WTC11 (cell line): ENCODE measurements around the gene AVPI1. TPM values are rescaled to one million over a fixed set of nuclear protein-coding genes. Genes with fewer than 3 reads are reported as not detected.

Experiments
- ATAC-seq: fragments of 200-7000 bp; cut with Tn5 transposase; 2 replicates; pipeline ENCODE4 v1.10.0; 2021; ENCODE audit warnings: mild to moderate bottlenecking, moderate library complexity
- CTCF ChIA-PET: fragments of 300-600 bp; sonication (Branson Sonifier 250); formaldehyde crosslinking; loops from one replicate; lab custom pipeline; 2021; ENCODE audit warnings: antibody characterized with exemption; lab: Charles Lee
- POLR2A ChIA-PET: fragments of 350-600 bp; sonication (Branson Sonifier 250); formaldehyde crosslinking; loops from one replicate; lab custom pipeline; 2021; ENCODE audit warnings: antibody characterized with exemption; lab: Charles Lee
- DNase-seq: peaks from one replicate; pipeline ENCODE4 v3.0.0; 2021; ENCODE audit warnings: low spot score
- H3K27ac Mint-ChIP-seq: 2 replicates; pipeline ENCODE4 v1.8.0; 2021; ENCODE audit warnings: mixed read lengths
- H3K27me3 Mint-ChIP-seq: 2 replicates; pipeline ENCODE4 v1.8.0; 2021; ENCODE audit warnings: low read depth, mild to moderate bottlenecking, moderate library complexity, mixed read lengths
- H3K36me3 Mint-ChIP-seq: 2 replicates; pipeline ENCODE4 v1.8.0; 2021; ENCODE audit warnings: mixed read lengths
- H3K4me1 Mint-ChIP-seq: 2 replicates; pipeline ENCODE4 v1.8.0; 2022; ENCODE audit warnings: mixed read lengths
- H3K4me3 Mint-ChIP-seq: 2 replicates; pipeline ENCODE4 v1.8.0; 2021; ENCODE audit warnings: mild to moderate bottlenecking, moderate library complexity, mixed read lengths
- H3K9me3 Mint-ChIP-seq: 2 replicates; pipeline ENCODE4 v1.8.0; 2021; ENCODE audit warnings: mixed read lengths
- CREB1 ChIP-seq: sonication (generic); formaldehyde crosslinking; IDR thresholded peaks from 2 replicates; pipeline ENCODE4 v1.8.0; 2023; ENCODE audit warnings: mild to moderate bottlenecking, missing genetic modification reagents
- ESRRA ChIP-seq: sonication (generic); formaldehyde crosslinking; IDR thresholded peaks from 2 replicates; pipeline ENCODE4 v1.8.1; 2022; ENCODE audit warnings: mild to moderate bottlenecking, missing genetic modification reagents, borderline replicate concordance
- JAZF1 ChIP-seq: fragments of 250-450 bp; sonication (Bioruptor Pico); IDR thresholded peaks from 2 replicates; pipeline ENCODE4 v1.9.0; 2021; ENCODE audit warnings: moderate library complexity, mild to moderate bottlenecking, inconsistent platforms
- KAT7 ChIP-seq: sonication (generic); formaldehyde crosslinking; IDR thresholded peaks from 2 replicates; pipeline ENCODE4 v1.8.1; 2023; ENCODE audit warnings: missing genetic modification reagents, mild to moderate bottlenecking, borderline replicate concordance
- RELA ChIP-seq: sonication (generic); formaldehyde crosslinking; IDR thresholded peaks from 2 replicates; pipeline ENCODE4 v1.8.1; 2022; ENCODE audit warnings: missing genetic modification reagents, mild to moderate bottlenecking, borderline replicate concordance
- SOX15 ChIP-seq: fragments of 250-450 bp; sonication (Bioruptor Pico); IDR thresholded peaks from 2 replicates; pipeline ENCODE4 v1.9.0; 2021; ENCODE audit warnings: mild to moderate bottlenecking
- ZNF396 ChIP-seq: fragments of 250-450 bp; sonication (Bioruptor Pico); IDR thresholded peaks from 2 replicates; pipeline ENCODE4 v1.8.0; 2021; ENCODE audit warnings: mild to moderate bottlenecking, moderate library complexity, borderline replicate concordance
- ZNF416 ChIP-seq: fragments of 250-450 bp; sonication (Bioruptor Pico); IDR thresholded peaks from 2 replicates; pipeline ENCODE4 v1.9.0; 2021; ENCODE audit warnings: mild to moderate bottlenecking, inconsistent platforms
- ZNF423 ChIP-seq: fragments of 250-450 bp; sonication (Bioruptor Pico); IDR thresholded peaks from 2 replicates; pipeline ENCODE4 v2.1.2; 2022; ENCODE audit warnings: mild to moderate bottlenecking, moderate library complexity
- total RNA-seq: library from RNA; stranded (reverse); gene quantifications from 3 replicates; pipeline ENCODE4 v1.2.3, GENCODE V29; 2021
- TF ChIP-seq, protein P1 (sequence below): sonication (generic); formaldehyde crosslinking; IDR thresholded peaks from 2 replicates; pipeline ENCODE4 v1.8.0; 2022; ENCODE audit warnings: mild to moderate bottlenecking, missing genetic modification reagents
- TF ChIP-seq, protein P2 (sequence below): sonication (generic); formaldehyde crosslinking; IDR thresholded peaks from 2 replicates; pipeline ENCODE4 v1.8.1; 2022; ENCODE audit warnings: low read depth, missing genetic modification reagents, borderline replicate concordance
- TF ChIP-seq, protein P3 (sequence below): fragments of 250-450 bp; sonication (Bioruptor Pico); conservative IDR thresholded peaks from 2 replicates; pipeline ENCODE4 v1.9.0; 2021; ENCODE audit warnings: mild to moderate bottlenecking
- TF ChIP-seq, protein P4 (sequence below): sonication (generic); formaldehyde crosslinking; IDR thresholded peaks from 2 replicates; pipeline ENCODE4 v1.8.1; 2023; ENCODE audit warnings: mild to moderate bottlenecking, missing genetic modification reagents
- TF ChIP-seq, protein P5 (sequence below): fragments of 250-450 bp; sonication (Bioruptor Pico); IDR thresholded peaks from 2 replicates; pipeline ENCODE4 v1.9.0; 2021; ENCODE audit warnings: mild to moderate bottlenecking
- TF ChIP-seq, protein P6 (sequence below): fragments of 250-450 bp; sonication (Bioruptor Pico); IDR thresholded peaks from 2 replicates; pipeline ENCODE4 v1.9.0; 2021; ENCODE audit warnings: mild to moderate bottlenecking
- TF ChIP-seq, protein P7 (sequence below): sonication (generic); formaldehyde crosslinking; IDR thresholded peaks from 2 replicates; pipeline ENCODE4 v1.8.0; 2022; ENCODE audit warnings: mild to moderate bottlenecking, missing genetic modification reagents

Gene AVPI1
- total RNA-seq, 1 experiment from 2014 or later = 9.8 TPM

DNA sequence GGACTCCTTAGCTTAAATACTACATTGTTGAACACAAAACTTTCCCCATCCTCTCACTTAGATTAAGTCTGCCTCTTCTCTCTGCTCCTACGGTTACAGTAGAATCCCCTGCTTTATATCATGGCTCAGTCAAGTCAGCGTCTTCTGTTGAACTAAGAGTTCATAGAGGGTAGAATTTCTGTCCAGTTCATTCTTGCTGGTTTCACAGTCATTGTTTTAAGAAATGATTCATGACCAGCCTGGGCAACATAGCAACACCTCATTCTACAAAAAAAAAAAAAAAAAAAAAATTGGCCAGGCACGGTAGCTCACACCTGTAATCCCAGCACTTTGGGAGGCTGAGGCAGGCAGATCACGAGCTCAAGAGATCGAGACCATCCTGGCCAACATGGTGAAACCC is 46.2 kb upstream of the AVPI1 start:
- TF ChIP-seq ZNF423 (CRISPR knock-in tag) (no peak), CREB1 (CRISPR knock-in tag) (no peak), RELA (no peak), ZNF396 (no peak), SOX15 (CRISPR knock-in tag) (no peak), ZNF416 (no peak), ESRRA (CRISPR knock-in tag) (no peak), KAT7 (CRISPR knock-in tag) (no peak), JAZF1 (CRISPR knock-in tag) (no peak)
- TF ChIP-seq, protein P1, sequence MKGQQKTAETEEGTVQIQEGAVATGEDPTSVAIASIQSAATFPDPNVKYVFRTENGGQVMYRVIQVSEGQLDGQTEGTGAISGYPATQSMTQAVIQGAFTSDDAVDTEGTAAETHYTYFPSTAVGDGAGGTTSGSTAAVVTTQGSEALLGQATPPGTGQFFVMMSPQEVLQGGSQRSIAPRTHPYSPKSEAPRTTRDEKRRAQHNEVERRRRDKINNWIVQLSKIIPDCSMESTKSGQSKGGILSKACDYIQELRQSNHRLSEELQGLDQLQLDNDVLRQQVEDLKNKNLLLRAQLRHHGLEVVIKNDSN = no peak
- TF ChIP-seq, protein P2, sequence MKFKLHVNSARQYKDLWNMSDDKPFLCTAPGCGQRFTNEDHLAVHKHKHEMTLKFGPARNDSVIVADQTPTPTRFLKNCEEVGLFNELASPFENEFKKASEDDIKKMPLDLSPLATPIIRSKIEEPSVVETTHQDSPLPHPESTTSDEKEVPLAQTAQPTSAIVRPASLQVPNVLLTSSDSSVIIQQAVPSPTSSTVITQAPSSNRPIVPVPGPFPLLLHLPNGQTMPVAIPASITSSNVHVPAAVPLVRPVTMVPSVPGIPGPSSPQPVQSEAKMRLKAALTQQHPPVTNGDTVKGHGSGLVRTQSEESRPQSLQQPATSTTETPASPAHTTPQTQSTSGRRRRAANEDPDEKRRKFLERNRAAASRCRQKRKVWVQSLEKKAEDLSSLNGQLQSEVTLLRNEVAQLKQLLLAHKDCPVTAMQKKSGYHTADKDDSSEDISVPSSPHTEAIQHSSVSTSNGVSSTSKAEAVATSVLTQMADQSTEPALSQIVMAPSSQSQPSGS (CRISPR knock-in tag) = no peak
- TF ChIP-seq, protein P3, sequence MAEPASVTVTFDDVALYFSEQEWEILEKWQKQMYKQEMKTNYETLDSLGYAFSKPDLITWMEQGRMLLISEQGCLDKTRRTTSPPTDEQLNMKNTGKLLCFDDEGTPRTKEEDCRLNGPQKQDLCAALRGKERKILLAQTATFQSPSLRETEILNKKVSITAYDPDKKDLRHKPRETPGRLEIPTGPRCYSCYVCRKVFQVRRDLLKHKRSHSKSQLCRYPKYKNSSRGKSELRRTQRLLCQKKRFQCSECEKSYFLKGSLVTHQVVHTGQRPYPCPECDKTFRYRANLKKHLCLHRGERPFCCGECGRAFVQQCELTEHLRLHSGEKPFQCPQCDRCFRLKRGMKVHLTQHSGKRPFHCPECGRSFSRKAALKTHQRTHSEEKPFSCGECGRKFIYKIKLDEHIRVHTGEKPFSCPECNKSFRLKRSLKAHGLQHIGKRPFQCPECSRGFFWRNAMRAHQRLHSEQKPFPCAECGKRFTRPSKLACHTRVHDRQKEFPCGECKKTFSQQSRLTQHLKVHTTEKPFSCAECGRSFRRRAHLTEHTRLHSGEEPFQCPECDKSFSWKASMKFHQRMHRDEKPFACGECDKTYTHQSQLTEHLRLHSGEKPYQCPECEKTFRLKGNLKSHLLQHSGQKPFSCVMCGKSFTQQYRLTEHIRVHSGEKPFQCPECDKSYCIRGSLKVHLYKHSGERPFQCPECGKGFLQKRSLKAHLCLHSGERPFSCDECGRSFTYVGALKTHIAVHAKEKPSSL = no peak
- TF ChIP-seq, protein P4, sequence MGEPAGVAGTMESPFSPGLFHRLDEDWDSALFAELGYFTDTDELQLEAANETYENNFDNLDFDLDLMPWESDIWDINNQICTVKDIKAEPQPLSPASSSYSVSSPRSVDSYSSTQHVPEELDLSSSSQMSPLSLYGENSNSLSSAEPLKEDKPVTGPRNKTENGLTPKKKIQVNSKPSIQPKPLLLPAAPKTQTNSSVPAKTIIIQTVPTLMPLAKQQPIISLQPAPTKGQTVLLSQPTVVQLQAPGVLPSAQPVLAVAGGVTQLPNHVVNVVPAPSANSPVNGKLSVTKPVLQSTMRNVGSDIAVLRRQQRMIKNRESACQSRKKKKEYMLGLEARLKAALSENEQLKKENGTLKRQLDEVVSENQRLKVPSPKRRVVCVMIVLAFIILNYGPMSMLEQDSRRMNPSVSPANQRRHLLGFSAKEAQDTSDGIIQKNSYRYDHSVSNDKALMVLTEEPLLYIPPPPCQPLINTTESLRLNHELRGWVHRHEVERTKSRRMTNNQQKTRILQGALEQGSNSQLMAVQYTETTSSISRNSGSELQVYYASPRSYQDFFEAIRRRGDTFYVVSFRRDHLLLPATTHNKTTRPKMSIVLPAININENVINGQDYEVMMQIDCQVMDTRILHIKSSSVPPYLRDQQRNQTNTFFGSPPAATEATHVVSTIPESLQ (CRISPR knock-in tag) = no peak
- TF ChIP-seq, protein P5, sequence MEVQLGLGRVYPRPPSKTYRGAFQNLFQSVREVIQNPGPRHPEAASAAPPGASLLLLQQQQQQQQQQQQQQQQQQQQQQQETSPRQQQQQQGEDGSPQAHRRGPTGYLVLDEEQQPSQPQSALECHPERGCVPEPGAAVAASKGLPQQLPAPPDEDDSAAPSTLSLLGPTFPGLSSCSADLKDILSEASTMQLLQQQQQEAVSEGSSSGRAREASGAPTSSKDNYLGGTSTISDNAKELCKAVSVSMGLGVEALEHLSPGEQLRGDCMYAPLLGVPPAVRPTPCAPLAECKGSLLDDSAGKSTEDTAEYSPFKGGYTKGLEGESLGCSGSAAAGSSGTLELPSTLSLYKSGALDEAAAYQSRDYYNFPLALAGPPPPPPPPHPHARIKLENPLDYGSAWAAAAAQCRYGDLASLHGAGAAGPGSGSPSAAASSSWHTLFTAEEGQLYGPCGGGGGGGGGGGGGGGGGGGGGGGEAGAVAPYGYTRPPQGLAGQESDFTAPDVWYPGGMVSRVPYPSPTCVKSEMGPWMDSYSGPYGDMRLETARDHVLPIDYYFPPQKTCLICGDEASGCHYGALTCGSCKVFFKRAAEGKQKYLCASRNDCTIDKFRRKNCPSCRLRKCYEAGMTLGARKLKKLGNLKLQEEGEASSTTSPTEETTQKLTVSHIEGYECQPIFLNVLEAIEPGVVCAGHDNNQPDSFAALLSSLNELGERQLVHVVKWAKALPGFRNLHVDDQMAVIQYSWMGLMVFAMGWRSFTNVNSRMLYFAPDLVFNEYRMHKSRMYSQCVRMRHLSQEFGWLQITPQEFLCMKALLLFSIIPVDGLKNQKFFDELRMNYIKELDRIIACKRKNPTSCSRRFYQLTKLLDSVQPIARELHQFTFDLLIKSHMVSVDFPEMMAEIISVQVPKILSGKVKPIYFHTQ (CRISPR knock-in tag) = no peak
- TF ChIP-seq, protein P6, sequence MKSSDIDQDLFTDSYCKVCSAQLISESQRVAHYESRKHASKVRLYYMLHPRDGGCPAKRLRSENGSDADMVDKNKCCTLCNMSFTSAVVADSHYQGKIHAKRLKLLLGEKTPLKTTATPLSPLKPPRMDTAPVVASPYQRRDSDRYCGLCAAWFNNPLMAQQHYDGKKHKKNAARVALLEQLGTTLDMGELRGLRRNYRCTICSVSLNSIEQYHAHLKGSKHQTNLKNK (CRISPR knock-in tag) = no peak
- TF ChIP-seq, protein P7, sequence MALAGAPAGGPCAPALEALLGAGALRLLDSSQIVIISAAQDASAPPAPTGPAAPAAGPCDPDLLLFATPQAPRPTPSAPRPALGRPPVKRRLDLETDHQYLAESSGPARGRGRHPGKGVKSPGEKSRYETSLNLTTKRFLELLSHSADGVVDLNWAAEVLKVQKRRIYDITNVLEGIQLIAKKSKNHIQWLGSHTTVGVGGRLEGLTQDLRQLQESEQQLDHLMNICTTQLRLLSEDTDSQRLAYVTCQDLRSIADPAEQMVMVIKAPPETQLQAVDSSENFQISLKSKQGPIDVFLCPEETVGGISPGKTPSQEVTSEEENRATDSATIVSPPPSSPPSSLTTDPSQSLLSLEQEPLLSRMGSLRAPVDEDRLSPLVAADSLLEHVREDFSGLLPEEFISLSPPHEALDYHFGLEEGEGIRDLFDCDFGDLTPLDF (CRISPR knock-in tag) = no peak
- peaks cover 38% of the 10 kb centered on the region for H3K27me3 Mint-ChIP-seq
- POLR2A ChIA-PET = interaction anchor here (0.7 kb wide), 2 partner anchors 9 to 93 kb away, joined by 3 to 10 read pairs; partner anchors contain the start of gene PI4K2A

More for the DNA sequence above, 46.2 kb upstream of the AVPI1 start:
- CTCF ChIA-PET = interaction anchor here (0.6 to 7.8 kb wide), 9 partner anchors 19 to 184 kb away, joined by 3 to 56 read pairs (median 3); partner anchors contain the start of genes ANKRD2 and MARVELD1
- DNase-seq = no peak
- Mint-ChIP-seq H3K36me3 (peaks cover 13% of the 10 kb centered on the region), H3K27ac (no peak overlapping the region), H3K4me3 (no peak overlapping the region), H3K9me3 (peaks cover 14% of the 10 kb centered on the region), H3K4me1 (peaks cover 8% of the 10 kb centered on the region)
- ATAC-seq = no peak
